IMR-90 (cell line): ENCODE measurements around the gene KCNMA1. TPM values are rescaled to one million over a fixed set of nuclear protein-coding genes. Genes with fewer than 3 reads are reported as not detected.

Experiments
- ATAC-seq: fragments of 200-7000 bp; cut with Tn5 transposase; 2 replicates; pipeline ENCODE4 v1.9.1; 2020; ENCODE audit warnings: low read depth, mild to moderate bottlenecking, moderate library complexity
- BruUV-seq: library from RNA; stranded (reverse); fragments of 400-500 nt; replicated peaks from 2 replicates; lab custom pipeline; 2021; lab: Mats Ljungman, UMichigan
- CTCF ChIA-PET: fragments of 300-600 bp; formaldehyde crosslinking; extraction: SDS; loops from one replicate; lab custom pipeline; 2021; ENCODE audit warnings: antibody characterized with exemption; lab: Yijun Ruan, JAX
- POLR2A ChIA-PET: fragments of 300-600 bp; sonication (Branson Sonifier 250); formaldehyde crosslinking; loops from one replicate; lab custom pipeline; 2022; ENCODE audit warnings: antibody characterized with exemption; ENCODE audit not compliant: unreplicated experiment; lab: Charles Lee
- DNase-seq: peaks from one replicate; pipeline ENCODE4 v3.0.0; 2013
- H2AFZ ChIP-seq: replicated peaks from 2 replicates; pipeline ENCODE3; 2013; ENCODE audit warnings: low read length, mild to moderate bottlenecking; ENCODE audit not compliant: poor library complexity
- H2AK5ac ChIP-seq: 2 replicates; pipeline ENCODE4 v1.6.1; 2013; ENCODE audit warnings: low read depth, low read length, inconsistent platforms
- H2AK9ac ChIP-seq: replicated peaks from 2 replicates; pipeline ENCODE3; 2013; ENCODE audit warnings: mild to moderate bottlenecking, low read depth, low read length, moderate library complexity; ENCODE audit not compliant: poor library complexity
- H2BK120ac ChIP-seq: 2 replicates; pipeline ENCODE4 v1.6.1; 2013; ENCODE audit warnings: low read depth, low read length, inconsistent platforms
- H2BK15ac ChIP-seq: 3 replicates; pipeline ENCODE4 v1.6.1; 2013; ENCODE audit warnings: low read depth, low read length, inconsistent platforms
- H2BK20ac ChIP-seq: 2 replicates; pipeline ENCODE4 v1.6.1; 2013; ENCODE audit warnings: low read depth, mild to moderate bottlenecking, inconsistent platforms, low read length, moderate library complexity
- H2BK5ac ChIP-seq: 2 replicates; pipeline ENCODE4 v1.6.1; 2013; ENCODE audit warnings: mild to moderate bottlenecking, low read depth, low read length, inconsistent platforms; ENCODE audit not compliant: poor library complexity, severe bottlenecking
- H3K14ac ChIP-seq: replicated peaks from 2 replicates; pipeline ENCODE4 v1.6.1; 2013; ENCODE audit warnings: low read depth, low read length, inconsistent platforms
- H3K18ac ChIP-seq: 2 replicates; pipeline ENCODE4 v1.6.1; 2013; ENCODE audit warnings: low read depth, low read length, control low read depth
- H3K23ac ChIP-seq: 2 replicates; pipeline ENCODE4 v1.6.1; 2013; ENCODE audit warnings: low read depth, low read length, inconsistent platforms
- H3K27ac ChIP-seq: 2 replicates; pipeline ENCODE4 v1.5.1; 2013; ENCODE audit warnings: mild to moderate bottlenecking, control low read depth, low read length; ENCODE audit not compliant: insufficient read depth
- H3K27me3 ChIP-seq: 2 replicates; pipeline ENCODE4 v1.6.1; 2013; ENCODE audit warnings: low read length; ENCODE audit not compliant: control insufficient read depth, insufficient read depth
- H3K36me3 ChIP-seq: 2 replicates; pipeline ENCODE4 v1.6.1; 2013; ENCODE audit warnings: low read length, mixed read lengths; ENCODE audit not compliant: control insufficient read depth, insufficient read depth
- H3K4ac ChIP-seq: 2 replicates; pipeline ENCODE4 v1.6.1; 2013; ENCODE audit warnings: low read depth, low read length, inconsistent platforms
- H3K4me1 ChIP-seq: 2 replicates; pipeline ENCODE4 v1.6.1; 2013; ENCODE audit warnings: low read length, mixed read lengths; ENCODE audit not compliant: control insufficient read depth, insufficient read depth
- H3K4me2 ChIP-seq: 2 replicates; pipeline ENCODE4 v1.6.1; 2013; ENCODE audit warnings: low read depth, mild to moderate bottlenecking, control low read depth, low read length, moderate library complexity
- H3K4me3 ChIP-seq: 2 replicates; pipeline ENCODE4 v1.5.1; 2013; ENCODE audit warnings: low read depth, mild to moderate bottlenecking, control low read depth, low read length, moderate library complexity; ENCODE audit not compliant: insufficient read depth
- H3K56ac ChIP-seq: 2 replicates; pipeline ENCODE4 v1.6.1; 2013; ENCODE audit warnings: low read length, inconsistent platforms; ENCODE audit not compliant: insufficient read depth; ENCODE audit errors: extremely low read depth
- H3K79me1 ChIP-seq, 2 experiments: 2 replicates each; pipeline ENCODE4 v1.6.1; 2013; ENCODE audit warnings: low read length in 2 of 2, inconsistent platforms in 1 of 2, low read depth in 1 of 2
- H3K9ac ChIP-seq: 2 replicates; pipeline ENCODE4 v1.6.1; 2013; ENCODE audit warnings: low read depth, low read length, control low read depth
- H3K9me1 ChIP-seq: 2 replicates; pipeline ENCODE4 v1.6.1; 2013; ENCODE audit warnings: low read length, inconsistent platforms; ENCODE audit not compliant: insufficient read depth
- H3K9me3 ChIP-seq: 2 replicates; pipeline ENCODE4 v1.6.1; 2013; ENCODE audit warnings: low read length; ENCODE audit not compliant: control insufficient read depth, insufficient read depth
- H4K20me1 ChIP-seq: 2 replicates; pipeline ENCODE4 v1.6.1; 2013; ENCODE audit warnings: low read length, inconsistent platforms; ENCODE audit not compliant: insufficient read depth
- H4K5ac ChIP-seq: 2 replicates; pipeline ENCODE4 v1.6.1; 2013; ENCODE audit warnings: mild to moderate bottlenecking, low read depth, low read length, control low read depth
- H4K8ac ChIP-seq, 2 experiments: 2 replicates each; pipeline ENCODE4 v1.6.1; 2013; ENCODE audit warnings: low read depth in 2 of 2, low read length in 2 of 2, control low read depth in 1 of 2, inconsistent platforms in 1 of 2
- H4K91ac ChIP-seq: 2 replicates; pipeline ENCODE4 v1.6.1; 2013; ENCODE audit warnings: low read depth, low read length, inconsistent platforms; ENCODE audit not compliant: insufficient read depth
- BHLHE40 ChIP-seq: fragments of 150-350 bp; IDR thresholded peaks from 2 replicates; pipeline ENCODE4 v1.6.1; 2016; ENCODE audit warnings: mild to moderate bottlenecking, low read depth, low read length
- CEBPB ChIP-seq: IDR thresholded peaks from 2 replicates; pipeline ENCODE4 v1.6.1; 2012; ENCODE audit warnings: low read depth, low read length, improper control_type of control experiment
- CHD1 ChIP-seq: IDR thresholded peaks from 2 replicates; pipeline ENCODE4 v1.6.1; 2012; ENCODE audit warnings: low read depth, low read length, improper control_type of control experiment
- FOS ChIP-seq: fragments of 150-350 bp; IDR thresholded peaks from 2 replicates; pipeline ENCODE4 v1.6.1; 2016; ENCODE audit warnings: low read depth, low read length
- MAFK ChIP-seq: IDR thresholded peaks from 2 replicates; pipeline ENCODE4 v1.6.1; 2012; ENCODE audit warnings: low read depth, low read length, improper control_type of control experiment
- MAZ ChIP-seq: IDR thresholded peaks from 2 replicates; pipeline ENCODE4 v1.6.1; 2012; ENCODE audit warnings: low read depth, mild to moderate bottlenecking, low read length, improper control_type of control experiment, moderate library complexity, borderline replicate concordance
- MXI1 ChIP-seq: IDR thresholded peaks from 2 replicates; pipeline ENCODE4 v1.6.1; 2012; ENCODE audit warnings: low read depth, mild to moderate bottlenecking, low read length, moderate library complexity, borderline replicate concordance
- NFE2L2 ChIP-seq: fragments of 150-350 bp; IDR thresholded peaks from 2 replicates; pipeline ENCODE4 v1.6.1; 2016; ENCODE audit warnings: low read depth, mild to moderate bottlenecking, low read length
- POLR2A ChIP-seq: IDR thresholded peaks from 2 replicates; pipeline ENCODE4 v1.6.1; 2012; ENCODE audit warnings: mild to moderate bottlenecking, low read depth, low read length
- RAD21 ChIP-seq: IDR thresholded peaks from 2 replicates; pipeline ENCODE4 v1.6.1; 2012; ENCODE audit warnings: low read length, improper control_type of control experiment
- RCOR1 ChIP-seq: IDR thresholded peaks from 2 replicates; pipeline ENCODE4 v1.6.1; 2012; ENCODE audit warnings: mild to moderate bottlenecking, low read length, improper control_type of control experiment; ENCODE audit not compliant: insufficient replicate concordance
- RFX5 ChIP-seq: IDR thresholded peaks from 2 replicates; pipeline ENCODE4 v1.8.0; 2012; ENCODE audit warnings: low read depth, mild to moderate bottlenecking, low read length, moderate library complexity
- SMC3 ChIP-seq: fragments of 150-350 bp; IDR thresholded peaks from 2 replicates; pipeline ENCODE4 v1.6.1; 2016; ENCODE audit warnings: low read depth, mild to moderate bottlenecking, antibody characterized with exemption, low read length, moderate library complexity
- USF2 ChIP-seq: fragments of 150-350 bp; IDR thresholded peaks from 2 replicates; pipeline ENCODE4 v1.6.1; 2017; ENCODE audit warnings: mild to moderate bottlenecking, antibody characterized with exemption, low read length, low read depth
- WGBS, 2 experiments: methylation state at CpG; one replicate each; pipeline versions ENCODE4 v1.1.5 to v1.1.7; 2013; ENCODE audit warnings: missing lambda C conversion rate in 2 of 2; ENCODE audit not compliant: insufficient read length in 1 of 2; ENCODE audit errors: extremely low coverage in 2 of 2; 5-methylcytosine and 5-hydroxymethylcytosine counted together
- dilution Hi-C: fragments of 300-500 bp; cut with HindIII; formaldehyde crosslinking; loops from one replicate; pipeline ENCODE4 v1.14.3; 2018; ENCODE audit warnings: low sequenced_read_pairs; ENCODE audit not compliant: unreplicated experiment
- in situ Hi-C: fragments of 300-500 bp; cut with MboI; formaldehyde crosslinking; loops from 3 replicates; pipeline ENCODE4 v1.14.3; 2019; ENCODE audit warnings: low sequenced_read_pairs, inconsistent platforms, mixed read lengths
- intact Hi-C: fragments of 100-400 bp; cut with micrococcal nuclease; formaldehyde crosslinking; loops from 2 replicates; pipeline ENCODE4 v1.10.0; 2022
- polyA plus RNA-seq, 3 experiments: library from polyadenylated mRNA; depleted of rRNA; stranded (reverse); fragments of >200 nt; gene quantifications; 2 replicates each; pipeline ENCODE4 v1.2.3, GENCODE V29; 2012; ENCODE audit warnings: low replicate concordance in 1 of 3
- total RNA-seq: library from RNA; depleted of rRNA; stranded (reverse); fragments of >200 nt; gene quantifications from 2 replicates; pipeline ENCODE4 v1.2.3, GENCODE V29; 2012
- TF ChIP-seq, protein P1 (sequence below): conservative IDR thresholded peaks from 2 replicates; pipeline ENCODE4 v1.5.1; 2012; ENCODE audit warnings: mild to moderate bottlenecking, low read depth, low read length, improper control_type of control experiment

KCNMA1 gene
- total and polyA plus RNA-seq, 2 of the 4 experiments (the other 2 are of a cell fraction): 25.6 to 29.6 TPM

DNA sequence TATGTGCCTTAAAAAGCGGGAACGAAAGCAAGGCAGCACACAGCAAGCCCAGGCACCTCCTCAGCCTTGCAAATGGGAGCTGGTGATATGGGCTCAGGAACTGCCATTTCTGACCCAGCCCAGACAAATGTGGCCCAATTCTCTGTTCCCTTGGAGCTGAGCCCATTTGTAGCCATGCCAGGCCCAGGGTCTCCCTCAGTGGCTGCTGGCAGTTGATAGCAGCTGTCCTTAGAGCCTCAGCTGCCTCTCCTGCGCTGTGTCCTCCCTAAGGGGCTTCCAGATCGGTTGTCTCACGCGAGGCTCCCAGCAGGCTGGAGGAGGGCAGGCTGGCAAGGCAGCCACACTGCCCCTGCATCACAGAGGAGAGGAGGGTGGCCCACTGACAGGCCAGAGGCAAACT, 275.8 kb downstream of the KCNMA1 start:
- Histone ChIP-seq H2BK5ac (no peak overlapping the region), H4K20me1 (no peaks in the 10 kb centered on the region), H2BK15ac (no peak overlapping the region), H3K79me1 (peaks cover 0 to 9% of the 10 kb centered on the region in 2 experiments; a peak in 2 of 4 replicates), H4K91ac (no peak overlapping the region; the same call in 1 of the 2 replicates), H2BK20ac (no peak overlapping the region), H3K4me1 (peaks cover 10% of the 10 kb centered on the region), H3K36me3 (no peaks in the 10 kb centered on the region), H2AK5ac (0 out of 2 replicates have a peak overlapping the region, but pooled peaks have one; percentile 13), H2AK9ac (no peak overlapping the region), H3K9ac (no peak overlapping the region), H3K4ac (no peak overlapping the region), H2AFZ (no peak overlapping the region), H3K27ac (no peak overlapping the region), H3K27me3 (no peaks in the 10 kb centered on the region), H3K18ac (no peak overlapping the region), H3K9me1 (peaks cover 15% of the 10 kb centered on the region), H3K4me2 (no peak overlapping the region), H4K8ac (no peak overlapping the region), H3K9me3 (no peaks in the 10 kb centered on the region), H4K5ac (no peak overlapping the region), H3K14ac (no peak overlapping the region), H2BK120ac (no peak overlapping the region), H3K4me3 (no peak overlapping the region), H3K23ac (no peak overlapping the region), H3K56ac (no peak overlapping the region)
- DNase-seq (no peak), ATAC-seq (no peak)
- BruUV-seq: no TSS peak
- WGBS, 2 experiments: 100% methylated on average over 1 of the region's 6 CpGs; no CpG with 5 or more reads in 1 of the 2 experiments
- TF ChIP-seq SMC3: no peak
- no peak for TF ChIP-seq CEBPB
- no peak for TF ChIP-seq MAZ
- TF ChIP-seq MAFK: no peak
- no peak for TF ChIP-seq RCOR1
- TF ChIP-seq BHLHE40: no peak
- TF ChIP-seq FOS: no peak
- no peak for TF ChIP-seq NFE2L2
- TF ChIP-seq RAD21: no peak
- TF ChIP-seq POLR2A: no peak
- TF ChIP-seq CHD1: no peak
- TF ChIP-seq USF2: no peak
- TF ChIP-seq, protein P1, sequence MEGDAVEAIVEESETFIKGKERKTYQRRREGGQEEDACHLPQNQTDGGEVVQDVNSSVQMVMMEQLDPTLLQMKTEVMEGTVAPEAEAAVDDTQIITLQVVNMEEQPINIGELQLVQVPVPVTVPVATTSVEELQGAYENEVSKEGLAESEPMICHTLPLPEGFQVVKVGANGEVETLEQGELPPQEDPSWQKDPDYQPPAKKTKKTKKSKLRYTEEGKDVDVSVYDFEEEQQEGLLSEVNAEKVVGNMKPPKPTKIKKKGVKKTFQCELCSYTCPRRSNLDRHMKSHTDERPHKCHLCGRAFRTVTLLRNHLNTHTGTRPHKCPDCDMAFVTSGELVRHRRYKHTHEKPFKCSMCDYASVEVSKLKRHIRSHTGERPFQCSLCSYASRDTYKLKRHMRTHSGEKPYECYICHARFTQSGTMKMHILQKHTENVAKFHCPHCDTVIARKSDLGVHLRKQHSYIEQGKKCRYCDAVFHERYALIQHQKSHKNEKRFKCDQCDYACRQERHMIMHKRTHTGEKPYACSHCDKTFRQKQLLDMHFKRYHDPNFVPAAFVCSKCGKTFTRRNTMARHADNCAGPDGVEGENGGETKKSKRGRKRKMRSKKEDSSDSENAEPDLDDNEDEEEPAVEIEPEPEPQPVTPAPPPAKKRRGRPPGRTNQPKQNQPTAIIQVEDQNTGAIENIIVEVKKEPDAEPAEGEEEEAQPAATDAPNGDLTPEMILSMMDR: no peak
- TF ChIP-seq RFX5: no peak
- no peak for TF ChIP-seq MXI1
- ChIA-PET POLR2A (no interaction called here), CTCF (no interaction called here)
- in situ Hi-C loops: no loop called here
- dilution Hi-C loops: no loop called here
- intact Hi-C loops: no loop called here
